PC-3 (cell line): ENCODE data around the gene TPST1. TPM values are rescaled to one million over a fixed set of nuclear protein-coding genes. Genes with fewer than 3 reads are reported as not detected.
"Not testable (repeated sequence)": the region's sequence is repeated elsewhere in the genome, so short reads cannot be mapped to it uniquely, and the experiment has no call there.

Experiments
- ATAC-seq: fragments of 200-7000 bp; cut with Tn5 transposase; 2 replicates; pipeline ENCODE4 v1.9.1; 2020; ENCODE audit warnings: mild to moderate bottlenecking, moderate library complexity
- BruUV-seq: library from RNA; stranded (reverse); fragments of 400-500 nt; replicated peaks from 2 replicates; lab custom pipeline; 2021; lab: Mats Ljungman, UMichigan
- CTCF ChIA-PET: fragments of 300-600 bp; sonication (Branson Sonifier 250); formaldehyde crosslinking; loops from one replicate; lab custom pipeline; 2022; ENCODE audit warnings: antibody characterized with exemption; lab: Charles Lee
- POLR2A ChIA-PET: fragments of 300-600 bp; sonication (Branson Sonifier 250); formaldehyde crosslinking; loops from one replicate; lab custom pipeline; 2022; ENCODE audit warnings: antibody characterized with exemption; ENCODE audit not compliant: unreplicated experiment; lab: Charles Lee
- DNase-seq: peaks from one replicate; pipeline ENCODE4 v3.0.0-alpha.2; 2015
- H2AFZ ChIP-seq: fragments of 300-600 bp; sonication (generic); 2 replicates; pipeline ENCODE4 v1.6.0; 2016; ENCODE audit warnings: antibody characterized with exemption, low read length
- H3F3A ChIP-seq: fragments of 300-600 bp; sonication (generic); one replicate; pipeline ENCODE4 v1.6.0; 2017; ENCODE audit warnings: antibody characterized with exemption, low read length, control low read depth, mild to moderate bottlenecking; ENCODE audit not compliant: unreplicated experiment
- H3K27ac ChIP-seq: fragments of 300-600 bp; sonication (generic); 2 replicates; pipeline ENCODE4 v1.5.1; 2016; ENCODE audit warnings: mild to moderate bottlenecking, low read length
- H3K27me3 ChIP-seq: fragments of 300-600 bp; sonication (generic); 2 replicates; pipeline ENCODE4 v1.6.1; 2016; ENCODE audit warnings: low read length, mixed read lengths
- H3K36me3 ChIP-seq: fragments of 300-600 bp; sonication (generic); 2 replicates; pipeline ENCODE4 v1.6.1; 2016; ENCODE audit warnings: low read depth, mixed run types, low read length, mixed read lengths
- H3K4me1 ChIP-seq: fragments of 300-600 bp; sonication (generic); 2 replicates; pipeline ENCODE4 v1.5.1; 2016; ENCODE audit warnings: low read length; ENCODE audit not compliant: insufficient read depth
- H3K4me2 ChIP-seq: fragments of 300-600 bp; sonication (generic); 2 replicates; pipeline ENCODE4 v1.6.0; 2016; ENCODE audit warnings: low read length
- H3K4me3 ChIP-seq: fragments of 300-600 bp; sonication (generic); 2 replicates; pipeline ENCODE4 v1.5.1; 2016; ENCODE audit warnings: mild to moderate bottlenecking, low read length, mixed read lengths
- H3K79me2 ChIP-seq: fragments of 300-600 bp; sonication (generic); 2 replicates; pipeline ENCODE4 v1.6.1; 2017; ENCODE audit warnings: low read length, mixed read lengths
- H3K9ac ChIP-seq: fragments of 300-600 bp; sonication (generic); 2 replicates; pipeline ENCODE4 v1.6.0; 2016; ENCODE audit warnings: mild to moderate bottlenecking, low read length
- H3K9me2 ChIP-seq: fragments of 300-600 bp; sonication (generic); replicated peaks from 2 replicates; pipeline ENCODE4 v1.6.1; 2016; ENCODE audit warnings: mixed run types, low read length, mixed read lengths
- H3K9me3 ChIP-seq: fragments of 300-600 bp; sonication (generic); 2 replicates; pipeline ENCODE4 v1.6.1; 2016; ENCODE audit warnings: low read length, mixed read lengths
- H4K20me1 ChIP-seq: fragments of 300-600 bp; sonication (generic); 2 replicates; pipeline ENCODE4 v1.6.1; 2016; ENCODE audit warnings: low read length, mixed read lengths
- EZH2 ChIP-seq: fragments of 300-600 bp; sonication (generic); IDR thresholded peaks from one replicate; pipeline ENCODE4 v1.6.1; 2017; ENCODE audit warnings: antibody characterized with exemption, mild to moderate bottlenecking, low read length; ENCODE audit not compliant: unreplicated experiment
- EZH2phosphoT487 ChIP-seq: fragments of 300-600 bp; sonication (generic); IDR thresholded peaks from 2 replicates; pipeline ENCODE4 v1.6.1; 2018; ENCODE audit warnings: mild to moderate bottlenecking, antibody characterized with exemption, low read length, borderline replicate concordance
- intact Hi-C: fragments of 100-400 bp; cut with micrococcal nuclease; formaldehyde crosslinking; loops from 2 replicates; pipeline ENCODE4 v1.9.0; 2023
- total RNA-seq: library from RNA; depleted of rRNA; stranded (reverse); fragments of >200 nt; gene quantifications from 2 replicates; pipeline ENCODE4 v1.2.3, GENCODE V29; 2014
- TF ChIP-seq, protein P1 (sequence below): fragments of 300-600 bp; sonication (generic); conservative IDR thresholded peaks from 2 replicates; pipeline ENCODE4 v1.5.1; 2017; ENCODE audit warnings: antibody characterized with exemption, low read depth, mild to moderate bottlenecking, low read length

TPST1 gene
- total RNA-seq, 1 experiment from 2014 or later: 14.4 TPM

GRCh38 chr7:66359656-66360211 lies 154.6 kb downstream of the TPST1 start:
- H3K27me3 ChIP-seq: no peaks in the 10 kb centered on the region
- H4K20me1 ChIP-seq: no peaks in the 10 kb centered on the region
- no TSS peak for BruUV-seq
- no peak overlapping the region for H2AFZ ChIP-seq
- intact Hi-C loops: no loop called here
- H3K4me1 ChIP-seq: no peaks in the 10 kb centered on the region
- no peaks in the 10 kb centered on the region for H3K36me3 ChIP-seq
- no peak overlapping the region for H3K4me3 ChIP-seq
- no peaks in the 10 kb centered on the region for H3K9me3 ChIP-seq
- ChIA-PET POLR2A (no interaction called here), CTCF (no interaction called here)
- no peak for DNase-seq
- H3K27ac ChIP-seq: no peak overlapping the region
- TF ChIP-seq, protein P1, sequence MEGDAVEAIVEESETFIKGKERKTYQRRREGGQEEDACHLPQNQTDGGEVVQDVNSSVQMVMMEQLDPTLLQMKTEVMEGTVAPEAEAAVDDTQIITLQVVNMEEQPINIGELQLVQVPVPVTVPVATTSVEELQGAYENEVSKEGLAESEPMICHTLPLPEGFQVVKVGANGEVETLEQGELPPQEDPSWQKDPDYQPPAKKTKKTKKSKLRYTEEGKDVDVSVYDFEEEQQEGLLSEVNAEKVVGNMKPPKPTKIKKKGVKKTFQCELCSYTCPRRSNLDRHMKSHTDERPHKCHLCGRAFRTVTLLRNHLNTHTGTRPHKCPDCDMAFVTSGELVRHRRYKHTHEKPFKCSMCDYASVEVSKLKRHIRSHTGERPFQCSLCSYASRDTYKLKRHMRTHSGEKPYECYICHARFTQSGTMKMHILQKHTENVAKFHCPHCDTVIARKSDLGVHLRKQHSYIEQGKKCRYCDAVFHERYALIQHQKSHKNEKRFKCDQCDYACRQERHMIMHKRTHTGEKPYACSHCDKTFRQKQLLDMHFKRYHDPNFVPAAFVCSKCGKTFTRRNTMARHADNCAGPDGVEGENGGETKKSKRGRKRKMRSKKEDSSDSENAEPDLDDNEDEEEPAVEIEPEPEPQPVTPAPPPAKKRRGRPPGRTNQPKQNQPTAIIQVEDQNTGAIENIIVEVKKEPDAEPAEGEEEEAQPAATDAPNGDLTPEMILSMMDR: no peak
- TF ChIP-seq EZH2phosphoT487: no peak
- TF ChIP-seq EZH2: no peak
- no peaks in the 10 kb centered on the region for H3F3A ChIP-seq
- no peak overlapping the region for H3K9ac ChIP-seq
- H3K9me2 ChIP-seq: no peaks in the 10 kb centered on the region
- H3K4me2 ChIP-seq: no peak overlapping the region
- no peaks in the 10 kb centered on the region for H3K79me2 ChIP-seq
- ATAC-seq: no peak

DNA sequence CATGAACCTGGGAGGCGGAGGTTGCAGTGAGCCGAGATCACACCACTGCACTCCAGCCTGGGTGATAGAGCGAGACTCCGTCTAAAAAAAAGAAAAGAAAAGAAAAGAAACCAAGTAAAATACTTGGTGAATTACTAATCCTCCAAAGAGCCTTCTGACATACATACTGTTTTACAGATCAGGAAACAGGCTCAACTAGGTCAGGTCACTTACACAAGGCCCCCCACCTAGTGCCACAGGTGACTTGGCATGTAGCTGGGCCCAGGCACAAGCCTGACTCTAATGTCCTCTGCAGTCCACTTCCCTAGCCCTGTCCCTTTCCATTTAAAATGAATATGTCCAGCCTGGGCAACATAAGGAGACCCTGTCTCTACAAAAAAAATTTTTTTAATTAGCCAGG lies 157.0 kb downstream of the TPST1 start:
- POLR2A ChIA-PET: no interaction called here
- H3K9me3 ChIP-seq: no peaks in the 10 kb centered on the region
- no peaks in the 10 kb centered on the region for H3F3A ChIP-seq
- no peaks in the 10 kb centered on the region for H3K9me2 ChIP-seq
- H3K27ac ChIP-seq: no peak overlapping the region
- H3K4me1 ChIP-seq: no peaks in the 10 kb centered on the region
- H3K4me3 ChIP-seq: no peak overlapping the region
- no peak overlapping the region for H2AFZ ChIP-seq
- H4K20me1 ChIP-seq: no peaks in the 10 kb centered on the region
- H3K9ac ChIP-seq: no peak overlapping the region
- intact Hi-C loops: no loop called here
- BruUV-seq: no TSS peak
- CTCF ChIA-PET: no interaction called here
- no peaks in the 10 kb centered on the region for H3K27me3 ChIP-seq
- H3K36me3 ChIP-seq: no peaks in the 10 kb centered on the region
- TF ChIP-seq, protein P1: no peak
- no peak for TF ChIP-seq EZH2phosphoT487
- TF ChIP-seq EZH2: no peak
- no peaks in the 10 kb centered on the region for H3K79me2 ChIP-seq
- no peak for ATAC-seq
- no peak overlapping the region for H3K4me2 ChIP-seq
- no peak for DNase-seq

DNA sequence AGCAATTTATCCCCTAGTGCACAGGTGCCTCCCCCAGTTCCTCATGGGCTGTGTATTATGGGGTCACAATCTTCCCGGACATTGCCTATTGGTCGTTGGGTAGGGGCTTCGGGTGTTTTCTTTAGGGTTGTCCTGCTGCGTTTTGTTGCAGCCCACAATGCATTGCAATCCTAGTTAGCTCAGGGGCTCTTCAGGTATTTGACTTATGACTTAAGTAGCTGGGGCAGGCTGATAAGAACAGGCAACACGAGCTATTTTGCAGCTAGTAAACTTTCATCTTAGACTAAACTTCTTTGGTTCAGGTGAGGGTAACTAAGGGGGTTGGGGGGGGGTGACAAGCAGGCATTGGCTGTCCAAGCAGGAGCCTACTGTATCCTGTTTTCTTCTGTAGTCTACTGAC lies 158.5 kb downstream of the TPST1 start:
- Histone ChIP-seq H3K27me3 (no peaks in the 10 kb centered on the region), H3K79me2 (no peaks in the 10 kb centered on the region), H3K9me3 (no peaks in the 10 kb centered on the region), H3K27ac (no peak overlapping the region), H4K20me1 (no peaks in the 10 kb centered on the region), H3K4me2 (no peak overlapping the region), H3K4me3 (no peak overlapping the region), H3K36me3 (no peaks in the 10 kb centered on the region), H3K9ac (no peak overlapping the region), H3F3A (no peaks in the 10 kb centered on the region), H3K4me1 (no peaks in the 10 kb centered on the region), H2AFZ (no peak overlapping the region), H3K9me2 (no peaks in the 10 kb centered on the region)
- intact Hi-C loops: no loop called here
- no peak for DNase-seq
- TF ChIP-seq EZH2phosphoT487 (no peak), EZH2 (no peak)
- TF ChIP-seq, protein P1: no peak
- BruUV-seq: no TSS peak
- CTCF ChIA-PET: no interaction called here
- POLR2A ChIA-PET: no interaction called here
- no peak for ATAC-seq

DNA sequence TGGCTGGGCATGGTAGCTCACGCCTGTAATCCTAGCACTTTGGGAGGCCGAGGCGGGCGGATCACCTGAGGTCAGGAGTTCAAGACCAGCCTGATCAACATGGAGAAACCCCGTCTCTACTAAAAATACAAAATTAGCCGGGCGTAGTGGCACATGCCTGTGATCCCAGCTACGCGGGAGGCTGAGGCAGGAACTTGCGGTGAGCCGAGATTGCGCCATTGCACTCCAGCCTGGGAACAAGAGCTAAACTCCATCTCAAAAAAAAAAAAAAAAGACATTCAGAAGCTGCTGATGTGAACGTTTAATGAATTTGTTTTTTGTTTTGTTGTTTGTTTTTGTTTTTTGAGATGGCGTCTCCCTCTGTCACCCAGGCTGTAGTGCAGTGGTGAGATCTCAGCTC lies 159.9 kb downstream of the TPST1 start:
- H3F3A ChIP-seq, H3K4me2 ChIP-seq, H4K20me1 ChIP-seq, H3K4me1 ChIP-seq, H3K27me3 ChIP-seq, ATAC-seq, H3K9me3 ChIP-seq, intact Hi-C loops, BruUV-seq, H3K79me2 ChIP-seq, CTCF ChIA-PET, H3K36me3 ChIP-seq, H3K27ac ChIP-seq, H3K9ac ChIP-seq, DNase-seq, H3K4me3 ChIP-seq, H3K9me2 ChIP-seq, H2AFZ ChIP-seq: not testable (repeated sequence)
- POLR2A ChIA-PET: interaction anchor here (0.6 kb wide), 1 partner anchor 88 kb away, joined by 6 read pairs; no protein-coding TSS in a partner anchor
